Retinal pigment epithelial cell (primary cell): ENCODE measurements around the gene CDK14.

ENCODE experiments used
- DNase-seq: peaks from one replicate; pipeline ENCODE4 v3.0.0-alpha.2; 2010; ENCODE audit warnings: low read depth
- H3K4me3 ChIP-seq: 2 replicates; pipeline ENCODE4 v1.5.1; 2011; ENCODE audit warnings: mild to moderate bottlenecking, low read length, control low read depth, moderate library complexity
- CTCF ChIP-seq: conservative IDR thresholded peaks from 2 replicates; pipeline ENCODE4 v1.5.1; 2011; ENCODE audit warnings: low read depth, low read length, control low read depth, inconsistent platforms

Gene CDK14

GRCh38 chr7:90994601-90995000, 398.5 kb downstream of the CDK14 start:
- DNase-seq: no peak
- no peak for TF ChIP-seq CTCF
- no peak overlapping the region for H3K4me3 ChIP-seq

GRCh38 chr7:90995996-90996395, 399.9 kb downstream of the CDK14 start:
- no peak overlapping the region for H3K4me3 ChIP-seq
- no peak for TF ChIP-seq CTCF
- no peak for DNase-seq

- no peak for DNase-seq
- TF ChIP-seq CTCF: no peak
- no peak overlapping the region for H3K4me3 ChIP-seq
Measured at GRCh38 chr7:90999989-91000979, 404.2 kb downstream of the CDK14 start.

GRCh38 chr7:91005024-91005423, 408.9 kb downstream of the CDK14 start:
- no peak for DNase-seq
- no peak for TF ChIP-seq CTCF
- H3K4me3 ChIP-seq: no peak overlapping the region

- no peak for DNase-seq
- no peak overlapping the region for H3K4me3 ChIP-seq
- no peak for TF ChIP-seq CTCF
Measured at GRCh38 chr7:91005841-91006240, 409.7 kb downstream of the CDK14 start.

- no peak overlapping the region for H3K4me3 ChIP-seq
- DNase-seq: no peak
- no peak for TF ChIP-seq CTCF
Measured at GRCh38 chr7:91007371-91007770, 411.2 kb downstream of the CDK14 start.

GRCh38 chr7:91013078-91013477, 417.0 kb downstream of the CDK14 start:
- no peak for TF ChIP-seq CTCF
- H3K4me3 ChIP-seq: no peak overlapping the region
- DNase-seq: no peak
